Choroid plexus epithelial cell (primary cell): ENCODE measurements around the gene RITA1.

Source experiments
- DNase-seq: peaks from one replicate; pipeline ENCODE4 v3.0.0-alpha.2; 2010; ENCODE audit warnings: low read depth
- H3K4me3 ChIP-seq: 2 replicates; pipeline ENCODE4 v1.5.1; 2011; ENCODE audit warnings: low read depth, mild to moderate bottlenecking, control low read depth, low read length, moderate library complexity
- CTCF ChIP-seq: conservative IDR thresholded peaks from 2 replicates; pipeline ENCODE4 v1.5.1; 2011; ENCODE audit warnings: low read depth, mild to moderate bottlenecking, control low read depth, inconsistent platforms, low read length, moderate library complexity

The RITA1 gene

GRCh38 chr12:113216027-113216426, 30.5 kb downstream of the RITA1 start:
- H3K4me3 ChIP-seq: no peak overlapping the region
- TF ChIP-seq CTCF: no peak
- DNase-seq: no peak

GRCh38 chr12:113220593-113221180, 35.2 kb downstream of the RITA1 start:
- no peak for DNase-seq
- H3K4me3 ChIP-seq: peak overlapping the region; percentile 68
- TF ChIP-seq CTCF: no peak

- H3K4me3 ChIP-seq: peak within 1 kb of the TSS; percentile 88
- DNase-seq: peak; percentile 100
These were observed 35.9 kb downstream of the RITA1 start, which contains the start of gene TPCN1 for GRCh38 chr12:113221181-113221996. Gene TPCN1, plus strand, starts transcription at chr12:113221464. Its CDS starts 5,389 bp downstream, at chr12:113226853.

GRCh38 chr12:113221997-113222729, 36.6 kb downstream of the RITA1 start:
- peak overlapping the region; percentile 88 for H3K4me3 ChIP-seq
- no peak for DNase-seq
- no peak for TF ChIP-seq CTCF

More at GRCh38 chr12:113221181-113221996, 35.9 kb downstream of the RITA1 start, which contains the start of gene TPCN1:
- peak; percentile 1 for TF ChIP-seq CTCF

- TF ChIP-seq CTCF: peak; percentile 1
- peak; percentile 94 for DNase-seq
- H3K4me3 ChIP-seq: peak overlapping the region; percentile 88
These were observed 37.4 kb downstream of the RITA1 start for GRCh38 chr12:113222730-113223531.

GRCh38 chr12:113224955-113225354, 39.4 kb downstream of the RITA1 start:
- TF ChIP-seq CTCF: no peak
- H3K4me3 ChIP-seq: no peak overlapping the region
- no peak for DNase-seq
